Esophagus muscularis mucosa (tissue), 4 donors: ENCODE data around the gene ITGB6. TPM values are rescaled to one million over a fixed set of nuclear protein-coding genes. Genes with fewer than 3 reads are reported as not detected.

Experiments used
- DNase-seq: peaks from one replicate; pipeline ENCODE4 v3.0.0-alpha.2; 2017; ENCODE audit errors: extremely low spot score
- H3K27ac ChIP-seq, 4 donors: fragments of 200-600 bp; sonication (generic); replicated peaks in 1 of 4; 1 replicate in 3 of 4; 2 replicates in 1 of 4; pipeline ENCODE4 v1.5.1; 2016 to 2019; ENCODE audit warnings: mild to moderate bottlenecking in 1 of 4
- H3K27me3 ChIP-seq, 4 donors: fragments of 200-600 bp; sonication (generic); one replicate each; pipeline versions ENCODE4 v1.5.1 to v1.6.0; 2016 to 2019
- H3K36me3 ChIP-seq, 4 donors: fragments of 200-600 bp; sonication (generic); one replicate each; pipeline ENCODE4 v1.5.1; 2016 to 2019
- H3K4me1 ChIP-seq, 4 donors: fragments of 200-600 bp; sonication (generic); one replicate each; pipeline ENCODE4 v1.5.1; 2016 to 2019
- H3K4me3 ChIP-seq, 4 donors: fragments of 200-600 bp; sonication (generic); 1 replicate in 2 of 4; 2 replicates in 2 of 4; pipeline ENCODE4 v1.5.1; 2016 to 2019; ENCODE audit warnings: mild to moderate bottlenecking in 4 of 4, moderate library complexity in 1 of 4
- H3K9me3 ChIP-seq, 4 donors: fragments of 200-600 bp; sonication (generic); 1 replicate in 3 of 4; 2 replicates in 1 of 4; pipeline ENCODE4 v1.5.1; 2016 to 2019
- EP300 ChIP-seq: sonication (generic); formaldehyde crosslinking; IDR thresholded peaks from one replicate; pipeline ENCODE4 v1.6.1; 2017; ENCODE audit warnings: antibody characterized with exemption
- POLR2A ChIP-seq: fragments of 450-650 bp; IDR thresholded peaks from one replicate; pipeline ENCODE4 v1.6.1; 2017; ENCODE audit warnings: antibody characterized with exemption, moderate library complexity, mild to moderate bottlenecking, low read depth
- POLR2AphosphoS5 ChIP-seq, 2 donors: sonication (generic); formaldehyde crosslinking; IDR thresholded peaks; one replicate each; pipeline ENCODE4 v1.6.1; 2017; ENCODE audit warnings: antibody characterized with exemption in 2 of 2
- WGBS: methylation state at CpG from one replicate; pipeline ENCODE4 v1.1.5; 2018; 5-methylcytosine and 5-hydroxymethylcytosine counted together
- intact Hi-C: fragments of 100-400 bp; cut with DNase I; formaldehyde crosslinking; loops from one replicate; pipeline ENCODE4 v1.15.1; 2023
- total RNA-seq, 4 donors: library from RNA; depleted of rRNA; stranded (reverse); fragments of >200 nt; gene quantifications; one replicate each; pipeline versions ENCODE4 v1.1.0 to v1.2.1, GENCODE V29; 2016
- TF ChIP-seq, protein P1 (sequence below), 3 experiments: fragments of 200-600 bp in 2 of 3; fragments of 450-650 bp in 1 of 3; sonication (generic) in 2 of 3; IDR thresholded peaks; one replicate each; pipeline ENCODE4 v1.5.1; 2017 to 2019; ENCODE audit warnings: antibody characterized with exemption in 3 of 3, mild to moderate bottlenecking in 2 of 3, moderate library complexity in 1 of 3

ITGB6 gene
- total RNA-seq, 4 donors from 2014 or later, result 0.17 to 3.4 TPM; not detected in 2

DNA sequence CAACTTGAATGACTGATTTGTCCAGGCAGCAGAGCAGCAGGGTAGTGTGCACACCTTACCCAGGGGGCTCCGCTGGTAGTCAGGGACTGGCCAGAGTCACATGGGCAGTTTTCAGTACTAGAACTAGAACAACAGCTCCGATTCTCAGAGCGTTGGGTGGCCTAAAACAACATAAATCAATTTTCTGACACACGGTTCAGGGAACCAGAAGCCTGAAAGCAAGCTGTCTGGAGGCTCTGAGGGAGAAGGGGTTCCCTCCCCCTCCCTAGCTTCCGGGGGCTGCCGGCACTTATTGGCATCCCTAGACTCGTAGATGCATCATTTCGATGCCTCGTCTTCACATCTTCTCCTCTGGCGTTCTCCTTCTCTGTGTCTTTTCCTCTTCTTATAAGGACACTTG lies 13.4 kb upstream of the ITGB6 start:
- intact Hi-C loops, result loop anchor here (10.0 kb wide), 1 partner anchor 99 kb away; no protein-coding TSS in a partner anchor
- no peaks in the 10 kb centered on the region for H3K27me3 ChIP-seq
- DNase-seq, result peak; percentile 72
- H3K9me3 ChIP-seq, result no peaks in the 10 kb centered on the region
- peaks cover 12 to 26% (median 22%) of the 10 kb centered on the region in 4 donors for H3K4me1 ChIP-seq
- 75% methylated on average over 10 of the region's 10 CpGs for WGBS
- no peak overlapping the region for H3K4me3 ChIP-seq
- no peaks in the 10 kb centered on the region for H3K36me3 ChIP-seq
- TF ChIP-seq POLR2AphosphoS5 (IDR thresholded peaks at IDR 0.05), result no peak
- no peak for TF ChIP-seq EP300
- TF ChIP-seq POLR2A, result no peak
- TF ChIP-seq, protein P1, sequence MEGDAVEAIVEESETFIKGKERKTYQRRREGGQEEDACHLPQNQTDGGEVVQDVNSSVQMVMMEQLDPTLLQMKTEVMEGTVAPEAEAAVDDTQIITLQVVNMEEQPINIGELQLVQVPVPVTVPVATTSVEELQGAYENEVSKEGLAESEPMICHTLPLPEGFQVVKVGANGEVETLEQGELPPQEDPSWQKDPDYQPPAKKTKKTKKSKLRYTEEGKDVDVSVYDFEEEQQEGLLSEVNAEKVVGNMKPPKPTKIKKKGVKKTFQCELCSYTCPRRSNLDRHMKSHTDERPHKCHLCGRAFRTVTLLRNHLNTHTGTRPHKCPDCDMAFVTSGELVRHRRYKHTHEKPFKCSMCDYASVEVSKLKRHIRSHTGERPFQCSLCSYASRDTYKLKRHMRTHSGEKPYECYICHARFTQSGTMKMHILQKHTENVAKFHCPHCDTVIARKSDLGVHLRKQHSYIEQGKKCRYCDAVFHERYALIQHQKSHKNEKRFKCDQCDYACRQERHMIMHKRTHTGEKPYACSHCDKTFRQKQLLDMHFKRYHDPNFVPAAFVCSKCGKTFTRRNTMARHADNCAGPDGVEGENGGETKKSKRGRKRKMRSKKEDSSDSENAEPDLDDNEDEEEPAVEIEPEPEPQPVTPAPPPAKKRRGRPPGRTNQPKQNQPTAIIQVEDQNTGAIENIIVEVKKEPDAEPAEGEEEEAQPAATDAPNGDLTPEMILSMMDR (IDR thresholded peaks at IDR 0.05), result no peak
- no peak overlapping the region for H3K27ac ChIP-seq

DNA sequence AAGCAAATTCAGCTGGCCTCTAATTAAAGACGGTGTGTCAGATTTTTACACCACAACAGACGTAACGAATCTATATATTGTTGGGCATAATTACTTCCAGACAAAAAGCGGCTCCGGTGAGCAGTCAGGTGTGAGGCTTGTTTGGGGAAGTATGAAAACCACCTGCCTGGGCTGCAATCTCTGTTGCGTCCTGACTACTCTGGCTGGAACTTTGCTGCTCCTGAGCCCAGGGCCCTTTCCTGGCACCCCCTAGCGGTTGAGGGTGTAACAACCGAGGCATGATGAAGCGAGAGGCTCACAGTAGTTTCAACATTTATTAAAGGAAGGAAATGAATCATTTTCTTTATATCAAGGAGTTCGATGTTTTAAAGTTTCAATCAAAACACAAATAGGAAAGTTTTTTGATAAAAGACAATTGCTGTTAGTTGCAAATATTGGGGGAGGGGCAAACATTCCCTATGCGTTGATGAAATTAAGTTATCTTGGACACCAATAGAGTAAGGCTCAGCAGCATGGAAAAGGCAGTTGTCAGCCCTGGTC lies 10.6 kb upstream of the ITGB6 start:
- peaks cover 21 to 38% (median 32%) of the 10 kb centered on the region in 4 donors for H3K4me1 ChIP-seq
- H3K27ac ChIP-seq, result no peak overlapping the region
- H3K9me3 ChIP-seq, result no peaks in the 10 kb centered on the region
- H3K4me3 ChIP-seq, result no peak overlapping the region
- H3K36me3 ChIP-seq, result no peaks in the 10 kb centered on the region
- 63% methylated on average over 11 of the region's 11 CpGs for WGBS
- no peaks in the 10 kb centered on the region for H3K27me3 ChIP-seq
- intact Hi-C loops, result loop anchor here (10.0 kb wide), 1 partner anchor 96 kb away; no protein-coding TSS in a partner anchor
- no peak for DNase-seq
- TF ChIP-seq, protein P1 (IDR thresholded peaks at IDR 0.05), result peak; percentile 25 to 51 (median 30)
- TF ChIP-seq EP300 (no peak), POLR2A (no peak)

DNA sequence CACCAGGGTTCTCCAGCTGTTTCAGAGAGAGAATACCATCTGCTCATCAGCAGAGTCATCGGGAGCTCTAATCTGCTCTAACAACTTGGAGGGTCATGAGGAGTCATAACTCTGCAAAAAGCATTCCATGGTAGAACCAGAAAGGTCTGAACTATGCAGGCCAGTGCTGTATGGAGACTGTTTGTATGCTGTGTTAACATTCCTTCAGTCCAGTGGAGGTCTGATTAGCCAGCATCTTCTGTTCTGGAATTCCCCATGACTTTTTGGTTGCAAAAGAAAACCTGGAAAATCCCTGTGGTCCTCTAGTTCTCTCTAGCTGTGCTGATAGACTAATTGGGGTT lies 9.4 kb upstream of the ITGB6 start:
- intact Hi-C loops, result no loop called here
- 38% methylated on average over 1 of the region's 1 CpG for WGBS

DNA sequence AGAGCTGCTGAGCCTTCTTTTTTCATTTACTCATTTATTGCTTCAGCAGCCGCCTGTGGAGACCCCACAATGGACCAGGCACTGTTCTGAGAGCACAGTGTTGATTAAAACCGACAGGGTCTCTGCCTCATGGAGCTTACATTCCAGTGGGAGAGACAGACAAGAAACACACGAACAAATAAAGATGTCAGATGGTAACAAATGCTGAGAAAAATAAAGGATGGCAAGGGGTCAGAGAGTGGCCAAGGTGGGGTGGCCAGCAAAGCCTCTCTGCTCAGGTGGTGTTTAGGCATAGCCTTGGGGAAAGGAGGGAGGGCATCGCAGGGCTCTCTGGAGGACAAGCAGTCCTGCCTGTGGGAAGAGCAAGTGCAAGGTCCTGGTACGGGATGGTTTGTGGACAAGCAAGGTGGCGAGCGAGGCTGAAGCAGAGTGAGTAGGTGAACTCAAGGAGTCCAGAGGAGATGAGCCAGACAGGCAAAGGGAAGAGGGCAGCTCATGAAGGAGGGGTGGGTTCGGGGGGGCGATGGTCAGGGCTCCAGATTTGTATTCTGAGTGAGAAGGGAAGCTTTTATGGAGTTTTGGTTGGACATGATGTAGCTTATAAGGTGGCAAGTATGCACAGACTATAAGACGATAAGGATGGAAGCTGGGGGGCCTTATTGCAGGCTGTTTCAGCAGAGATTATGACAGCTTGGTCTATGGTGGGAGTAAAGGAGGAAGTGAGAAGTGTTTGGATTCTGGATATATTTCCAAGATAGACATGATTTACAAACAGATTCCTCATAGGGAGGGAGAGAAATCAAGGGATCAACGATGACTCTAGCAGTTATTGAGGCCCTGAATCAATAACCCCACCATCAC lies 8.8 kb upstream of the ITGB6 start:
- 89% methylated on average over 11 of the region's 11 CpGs for WGBS
- H3K27me3 ChIP-seq, result no peaks in the 10 kb centered on the region

More for the DNA sequence above, 9.4 kb upstream of the ITGB6 start:
- no peaks in the 10 kb centered on the region for H3K36me3 ChIP-seq
- no peaks in the 10 kb centered on the region for H3K27me3 ChIP-seq
- no peaks in the 10 kb centered on the region for H3K9me3 ChIP-seq
- TF ChIP-seq, protein P1 (IDR thresholded peaks at IDR 0.05), result no peak
- TF ChIP-seq POLR2A (no peak), POLR2AphosphoS5 (IDR thresholded peaks at IDR 0.05) (no peak), EP300 (no peak)
- H3K4me1 ChIP-seq, result peaks cover 14 to 37% (median 27%) of the 10 kb centered on the region in 4 donors
- no peak for DNase-seq
- H3K4me3 ChIP-seq, result no peak overlapping the region
- no peak overlapping the region for H3K27ac ChIP-seq

More for the DNA sequence above, 8.8 kb upstream of the ITGB6 start:
- TF ChIP-seq POLR2AphosphoS5 (IDR thresholded peaks at IDR 0.05) (no peak), EP300 (no peak), POLR2A (no peak)
- TF ChIP-seq, protein P1 (IDR thresholded peaks at IDR 0.05), result no peak
- Histone ChIP-seq H3K27ac (peak overlapping the region; percentile 39 to 63 (median 61)), H3K9me3 (no peaks in the 10 kb centered on the region), H3K4me1 (peaks cover 9 to 34% (median 22%) of the 10 kb centered on the region in 4 donors), H3K36me3 (no peaks in the 10 kb centered on the region), H3K4me3 (no peak overlapping the region)
- intact Hi-C loops, result no loop called here
- no peak for DNase-seq
